Measurements from ENCODE around the gene P2RY6.

DNA sequence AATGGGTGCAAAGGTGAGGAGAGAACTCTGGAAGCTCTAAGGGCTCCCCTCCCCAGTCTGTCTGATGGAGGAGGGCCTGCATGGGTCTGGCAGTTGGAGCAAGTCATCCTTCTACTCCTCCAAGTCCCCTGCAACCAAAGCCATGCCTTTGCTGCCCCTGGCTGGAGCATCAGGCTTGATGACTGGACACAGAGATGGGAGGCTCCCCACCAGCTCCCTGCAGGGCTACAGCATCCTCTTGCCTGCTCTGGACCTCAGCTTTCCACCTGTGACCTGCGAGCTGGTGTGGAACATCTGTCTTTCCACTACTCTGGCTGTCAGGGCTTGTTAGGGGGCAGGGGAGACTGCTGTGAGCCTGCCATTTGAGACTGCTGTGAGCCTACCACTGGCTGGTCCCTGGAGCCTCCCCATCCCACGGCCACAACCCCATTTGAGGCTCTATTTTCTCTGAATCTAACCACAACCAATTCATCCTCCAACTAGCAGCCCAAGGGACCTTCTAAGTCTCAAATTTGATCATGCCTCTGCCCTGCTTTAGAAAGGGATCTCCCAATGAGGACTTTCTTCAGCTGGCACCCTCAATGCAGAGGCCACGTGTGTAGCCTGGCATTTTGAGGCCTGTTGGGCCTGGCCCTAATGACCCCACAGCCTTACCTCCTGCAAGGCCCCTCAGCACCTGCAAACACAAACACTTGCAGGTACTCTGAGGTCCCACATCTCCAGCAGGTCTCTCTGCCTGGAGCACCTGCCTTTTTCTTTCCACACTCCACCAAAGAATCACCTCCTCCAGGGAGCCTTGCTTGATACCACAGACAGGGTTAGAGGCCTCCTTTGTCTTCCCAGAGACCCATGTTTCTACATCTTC, 9.9 kb downstream of the P2RY6 start:
- TF ChIP-seq CTCF (IDR thresholded peaks at IDR 0.05) (no peak), POLR2A (IDR thresholded peaks at IDR 0.05) (no peak)

Measured in thyroid gland (tissue), 4 donors.